Sigmoid colon (tissue), 4 donors: ENCODE data around the gene NOX3.

Experiments used
- EP300 ChIP-seq, 4 donors: sonication (generic); formaldehyde crosslinking; IDR thresholded peaks; one replicate each; pipeline ENCODE4 v1.6.1; 2017; ENCODE audit warnings: antibody characterized with exemption in 4 of 4
- POLR2AphosphoS5 ChIP-seq, 4 donors: sonication (generic); formaldehyde crosslinking; IDR thresholded peaks; one replicate each; pipeline ENCODE4 v1.6.1; 2017; ENCODE audit warnings: antibody characterized with exemption in 4 of 4
- TF ChIP-seq, protein P1 (sequence below), 4 experiments: fragments of 450-650 bp in 3 of 4; fragments of 200-600 bp in 1 of 4; IDR thresholded peaks; one replicate each; pipeline ENCODE4 v1.5.1; 2016 to 2019; ENCODE audit warnings: antibody characterized with exemption in 4 of 4, mild to moderate bottlenecking in 3 of 4, moderate library complexity in 2 of 4

DNA sequence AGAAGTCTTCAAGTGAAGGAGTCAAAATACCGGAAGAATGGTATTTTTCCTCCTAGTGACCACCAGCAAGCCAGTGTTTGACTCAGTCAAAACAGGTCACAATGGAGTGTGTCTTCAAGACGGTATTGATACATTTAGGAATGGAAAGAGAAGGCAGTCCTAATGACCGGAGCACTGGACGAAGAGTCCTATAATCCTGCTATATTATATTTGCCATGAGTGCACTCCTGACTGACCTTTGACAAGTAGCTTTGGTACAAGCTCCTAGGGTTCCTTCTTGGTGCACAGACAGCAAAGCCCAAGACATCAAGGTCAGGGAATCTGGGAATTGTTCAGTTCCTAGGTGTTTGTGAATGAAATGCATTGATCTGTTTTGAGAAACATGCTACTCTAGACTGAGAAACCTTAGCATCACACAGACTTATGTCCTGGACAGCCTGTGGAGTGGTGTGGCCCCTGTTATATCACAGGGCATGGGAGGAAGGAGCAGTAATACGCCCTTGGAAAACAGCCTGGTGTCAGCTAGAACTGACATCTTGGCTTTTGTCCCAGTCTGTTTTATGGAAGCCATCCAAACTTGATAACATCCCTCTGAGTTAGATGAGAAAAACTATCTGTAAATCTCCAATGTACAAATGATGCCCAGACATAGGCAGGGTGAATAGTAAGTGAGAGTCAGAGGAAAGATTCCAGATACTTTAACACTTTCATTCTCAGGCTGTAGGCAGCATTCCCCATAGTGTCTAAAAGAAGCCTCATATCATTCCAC, 18.5 kb downstream of the NOX3 start:
- TF ChIP-seq, protein P1, sequence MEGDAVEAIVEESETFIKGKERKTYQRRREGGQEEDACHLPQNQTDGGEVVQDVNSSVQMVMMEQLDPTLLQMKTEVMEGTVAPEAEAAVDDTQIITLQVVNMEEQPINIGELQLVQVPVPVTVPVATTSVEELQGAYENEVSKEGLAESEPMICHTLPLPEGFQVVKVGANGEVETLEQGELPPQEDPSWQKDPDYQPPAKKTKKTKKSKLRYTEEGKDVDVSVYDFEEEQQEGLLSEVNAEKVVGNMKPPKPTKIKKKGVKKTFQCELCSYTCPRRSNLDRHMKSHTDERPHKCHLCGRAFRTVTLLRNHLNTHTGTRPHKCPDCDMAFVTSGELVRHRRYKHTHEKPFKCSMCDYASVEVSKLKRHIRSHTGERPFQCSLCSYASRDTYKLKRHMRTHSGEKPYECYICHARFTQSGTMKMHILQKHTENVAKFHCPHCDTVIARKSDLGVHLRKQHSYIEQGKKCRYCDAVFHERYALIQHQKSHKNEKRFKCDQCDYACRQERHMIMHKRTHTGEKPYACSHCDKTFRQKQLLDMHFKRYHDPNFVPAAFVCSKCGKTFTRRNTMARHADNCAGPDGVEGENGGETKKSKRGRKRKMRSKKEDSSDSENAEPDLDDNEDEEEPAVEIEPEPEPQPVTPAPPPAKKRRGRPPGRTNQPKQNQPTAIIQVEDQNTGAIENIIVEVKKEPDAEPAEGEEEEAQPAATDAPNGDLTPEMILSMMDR (IDR thresholded peaks at IDR 0.05), result no peak
- TF ChIP-seq EP300 (IDR thresholded peaks at IDR 0.05), result no peak
- no peak for TF ChIP-seq POLR2AphosphoS5 (IDR thresholded peaks at IDR 0.05)
